HG02973 (cell line): ENCODE measurements around the gene GEMIN5.

Source experiments
- ATAC-seq: cut with Tn5 transposase; IDR thresholded peaks from one replicate; pipeline ENCODE4 v1.9.1; 2021; ENCODE audit warnings: moderate library complexity; ENCODE audit not compliant: unreplicated experiment

GEMIN5 gene

DNA sequence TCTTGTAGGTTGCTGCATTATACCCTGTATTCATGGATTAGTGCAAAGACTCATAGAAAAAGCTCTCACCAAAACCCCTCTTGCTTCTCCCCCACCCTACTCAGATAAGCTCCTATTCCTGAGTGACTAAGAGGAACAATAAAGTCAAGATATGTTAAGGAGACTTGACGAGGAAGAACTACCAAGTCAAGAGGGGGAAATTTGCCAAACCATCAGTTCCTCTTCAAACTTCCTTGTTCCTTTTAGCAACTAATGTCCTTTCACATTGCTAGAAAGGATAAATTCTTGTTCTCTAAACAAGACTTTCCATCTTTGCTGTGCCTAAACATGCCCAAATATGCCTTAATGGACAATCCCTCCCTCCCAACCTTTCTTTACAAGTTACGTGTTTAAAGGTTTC is 52.6 kb downstream of the GEMIN5 start:
- no peak for ATAC-seq

DNA sequence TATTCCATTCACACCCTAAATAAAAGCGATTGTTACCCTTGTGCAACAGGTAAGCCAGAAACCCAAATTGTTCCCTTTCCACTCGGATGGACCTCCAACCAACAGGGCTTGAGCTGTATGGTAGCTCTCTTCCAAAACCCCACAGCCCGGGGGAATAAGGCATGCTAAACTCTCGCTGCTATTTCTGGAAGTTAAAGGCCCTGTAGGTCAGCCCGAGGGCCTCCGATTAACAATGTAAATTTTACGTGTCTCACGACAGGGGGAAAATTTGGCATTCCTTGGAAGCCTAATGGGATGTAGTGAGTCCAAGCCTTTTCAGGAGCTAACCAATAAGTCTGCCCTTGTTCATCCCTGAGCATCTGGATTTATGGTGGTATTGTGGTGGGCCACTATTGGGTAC is 53.6 kb downstream of the GEMIN5 start:
- ATAC-seq, result no peak

DNA sequence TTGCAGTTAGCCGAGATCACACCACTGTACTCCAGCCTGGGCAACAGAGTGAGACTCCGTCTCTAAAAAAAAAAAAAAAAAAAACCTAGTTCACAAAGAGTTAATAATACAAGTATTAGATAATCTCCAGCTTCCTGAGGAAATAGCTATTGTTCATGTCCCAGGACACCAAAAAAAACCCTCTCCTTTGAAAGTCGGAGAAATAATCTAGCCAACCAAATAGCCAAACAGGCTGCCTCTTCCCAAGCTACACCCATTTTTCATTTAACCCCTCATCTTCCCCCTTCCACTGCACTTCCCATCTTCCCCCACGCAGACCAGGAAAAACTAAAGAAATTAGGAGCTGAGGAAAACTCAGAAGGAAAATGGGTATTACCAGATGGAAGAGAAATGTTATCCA is 56.0 kb downstream of the GEMIN5 start:
- no peak for ATAC-seq

DNA sequence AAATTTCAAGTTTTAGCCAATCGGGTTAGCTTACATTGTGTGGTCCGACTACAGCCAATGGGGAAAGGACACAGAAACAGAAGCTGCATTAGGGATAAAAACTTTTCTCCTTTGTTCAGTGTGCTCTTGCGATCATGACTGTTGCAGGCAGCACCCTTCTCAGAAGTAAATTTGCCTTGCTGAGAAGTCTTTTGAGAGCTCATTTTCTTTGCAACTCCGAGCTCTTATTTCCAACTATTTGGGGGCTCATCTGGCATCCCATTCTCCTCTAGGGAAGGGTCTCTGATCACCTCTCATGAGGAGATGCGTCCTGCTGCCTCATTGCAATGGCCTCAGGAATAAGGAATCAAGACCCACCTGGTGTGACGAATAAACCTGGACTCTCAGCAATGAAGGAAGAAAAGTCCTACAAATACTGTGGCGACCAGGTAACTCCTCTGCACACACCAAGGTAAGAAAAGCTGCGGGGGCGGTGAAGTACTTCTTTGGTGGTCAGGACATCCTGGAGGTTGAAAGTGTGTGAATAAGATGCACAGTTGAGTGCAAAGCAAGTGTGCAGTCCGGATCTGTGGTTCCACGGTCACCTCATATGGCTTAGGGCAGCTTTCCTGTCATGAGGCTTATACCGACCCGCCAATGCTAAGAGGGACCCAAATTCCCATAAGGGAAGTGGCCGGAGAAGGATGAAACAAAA is 59.2 kb downstream of the GEMIN5 start:
- no peak for ATAC-seq

DNA sequence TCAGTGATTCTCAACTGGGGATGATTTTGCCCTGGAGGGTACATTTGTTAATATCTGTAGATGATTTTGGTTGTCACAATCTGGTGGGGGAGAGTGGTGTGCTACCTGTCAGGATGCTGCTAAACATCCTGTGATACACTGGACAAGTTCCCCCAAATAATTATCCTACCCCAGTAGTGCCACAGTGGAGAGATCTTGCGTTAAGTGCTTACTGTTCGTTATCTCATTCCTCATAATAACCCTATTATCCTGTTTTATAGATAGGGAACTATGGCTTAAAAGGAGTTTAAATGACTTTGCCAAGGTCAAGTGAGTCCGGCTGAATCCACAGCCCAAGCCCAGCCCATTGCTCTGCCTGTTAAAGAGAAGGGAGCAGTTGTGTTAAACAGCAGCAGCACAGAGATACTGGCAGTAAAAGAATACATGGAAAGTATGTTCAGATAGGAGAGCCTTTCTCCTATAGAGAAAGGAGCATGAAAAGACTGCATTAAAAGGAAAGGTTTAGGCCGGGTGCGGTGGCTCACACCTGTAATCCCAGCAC is 64.2 kb downstream of the GEMIN5 start:
- no peak for ATAC-seq

DNA sequence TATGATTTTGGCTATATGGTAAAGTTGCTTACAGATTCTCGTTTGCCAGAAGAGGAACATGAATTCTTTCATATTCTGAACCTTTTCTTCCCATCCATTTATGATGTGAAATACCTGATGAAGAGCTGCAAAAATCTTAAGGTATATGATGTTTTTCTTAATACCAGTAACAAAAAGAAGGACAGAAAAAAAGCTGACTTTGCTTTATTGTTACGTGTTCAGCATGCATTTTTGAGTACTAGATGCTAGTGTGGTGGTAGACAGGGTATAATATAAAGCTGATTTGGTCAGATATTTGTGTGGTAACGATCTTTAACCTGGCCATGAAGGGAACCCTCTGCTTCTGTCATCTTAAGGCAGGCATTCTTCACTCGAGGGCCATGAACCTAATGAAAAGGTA is 66.3 kb downstream of the GEMIN5 start:
- no peak for ATAC-seq

DNA sequence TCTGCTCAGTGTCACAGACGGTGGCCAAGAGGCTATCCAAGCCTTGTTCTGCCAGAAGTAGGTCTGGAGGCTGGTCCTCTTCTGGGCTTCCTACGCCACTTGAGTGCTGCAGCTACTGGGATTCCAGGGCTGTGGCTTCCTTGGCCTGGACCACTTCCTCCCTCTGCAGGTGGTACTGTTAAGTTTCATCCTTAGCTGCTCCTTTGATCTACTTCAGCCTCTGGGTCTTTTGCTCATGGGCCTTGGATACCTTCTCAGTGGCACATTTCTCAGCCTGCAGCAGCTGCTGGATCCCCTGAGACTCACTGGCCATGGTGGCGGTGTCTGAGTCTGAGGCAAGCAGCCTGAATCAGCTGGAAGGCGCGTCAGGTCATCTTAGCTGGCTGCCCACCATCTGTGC is 69.3 kb downstream of the GEMIN5 start:
- no peak for ATAC-seq

DNA sequence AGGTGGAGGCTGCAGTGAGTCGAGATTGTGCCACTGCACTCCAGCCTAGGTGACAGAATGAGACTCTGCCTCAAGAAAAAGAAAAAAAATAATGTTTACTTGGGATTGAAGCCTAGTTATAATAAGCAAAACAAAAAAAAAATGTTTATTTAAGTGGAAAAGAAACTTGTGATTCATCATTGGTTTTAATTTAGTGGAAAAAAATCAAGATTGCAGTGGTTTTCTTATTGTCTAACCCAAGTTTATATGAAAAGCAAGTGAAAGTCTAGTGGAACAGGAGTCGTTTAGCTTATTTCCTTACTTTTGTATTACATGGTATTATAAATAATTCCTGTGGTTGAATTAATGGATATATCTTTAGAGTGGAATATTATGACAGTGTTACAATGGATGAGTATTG is 71.2 kb downstream of the GEMIN5 start:
- no peak for ATAC-seq

DNA sequence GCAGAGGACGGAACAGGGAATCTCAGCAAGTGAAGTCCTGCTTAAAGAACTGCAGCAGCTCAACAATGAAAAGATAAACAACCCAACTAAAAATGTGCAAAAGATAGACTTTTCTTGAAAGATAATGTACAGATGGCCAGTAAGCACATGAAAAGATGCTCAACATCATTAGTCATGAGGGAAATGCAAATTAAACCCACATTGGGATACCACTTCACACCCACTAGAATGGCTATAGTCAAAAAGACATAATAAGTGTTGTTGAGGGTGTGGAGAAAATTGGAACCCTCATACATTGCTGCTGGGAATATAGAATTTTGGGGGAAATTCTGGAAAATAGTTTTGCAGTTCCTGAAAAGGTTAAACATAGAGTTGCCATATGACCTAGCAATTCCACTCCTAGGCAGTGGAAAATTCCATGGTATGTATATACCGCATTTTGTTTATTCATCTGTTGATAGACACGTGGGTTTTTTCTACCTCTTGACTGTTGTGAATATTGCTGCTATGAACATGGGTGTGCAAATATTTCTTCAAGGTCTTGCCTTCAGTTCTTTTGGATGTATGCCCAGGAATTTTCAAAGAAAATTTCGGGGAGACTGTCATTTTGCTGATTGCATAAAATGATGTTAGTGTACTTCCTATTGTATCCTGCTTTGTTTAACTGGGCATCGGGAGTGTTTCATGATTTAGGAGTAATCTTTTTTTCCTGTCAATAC is 72.4 kb downstream of the GEMIN5 start:
- ATAC-seq, result no peak

DNA sequence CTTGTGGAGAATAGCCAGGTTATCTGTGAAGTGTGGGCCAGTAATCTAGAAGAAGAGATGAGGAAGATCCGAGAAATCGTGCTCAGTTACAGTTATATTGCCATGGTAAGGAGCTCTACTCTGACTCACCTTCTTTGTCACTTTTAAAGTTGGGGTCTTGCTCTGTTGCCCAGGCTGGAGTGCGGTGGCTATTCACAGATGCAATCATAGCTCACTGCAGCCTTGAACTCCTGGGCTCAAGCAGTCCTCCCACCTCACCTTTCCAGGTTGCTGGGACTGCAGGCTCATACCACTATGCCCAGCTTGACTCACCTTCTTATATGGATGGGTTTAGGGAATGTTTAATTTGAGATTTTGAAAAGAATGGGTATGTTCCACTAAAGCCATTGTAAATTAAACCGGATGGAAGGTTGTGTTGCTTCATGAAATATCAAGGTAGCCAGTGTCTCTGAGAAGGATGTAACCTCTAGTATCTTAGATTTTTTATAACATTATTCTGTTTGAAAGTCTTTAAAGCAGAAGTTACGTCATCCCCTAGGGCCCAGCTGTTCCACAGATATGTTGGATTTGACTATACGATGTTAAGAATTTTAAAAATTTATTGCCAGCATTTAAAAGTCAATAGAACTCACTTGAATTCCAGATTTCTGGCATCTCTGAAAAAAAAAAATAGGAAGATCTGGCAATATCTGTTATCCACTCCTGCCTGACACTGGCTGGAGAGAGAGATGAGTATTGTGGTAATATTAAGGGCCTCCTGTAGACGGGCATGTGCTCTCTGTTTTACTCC is 74.5 kb downstream of the GEMIN5 start:
- ATAC-seq, result no peak

DNA sequence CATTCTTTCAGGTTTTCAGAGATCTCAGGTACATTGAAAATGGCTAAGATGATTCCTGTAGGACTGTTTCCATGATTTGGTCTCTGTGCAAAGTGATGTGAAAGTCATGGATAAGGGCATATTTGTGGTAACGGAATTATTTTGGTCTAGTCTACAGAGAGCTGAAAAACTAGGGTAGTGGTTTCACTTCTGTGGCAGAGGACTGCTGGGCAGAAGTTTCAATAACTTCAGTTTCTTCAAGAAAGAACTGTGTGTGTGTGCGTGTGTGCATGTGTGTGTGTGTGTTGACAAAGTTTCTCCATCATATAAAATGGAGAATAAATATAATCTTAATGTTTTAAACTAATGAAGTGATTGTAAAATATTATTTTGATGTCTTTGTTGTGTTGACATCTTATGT is 75.2 kb downstream of the GEMIN5 start:
- ATAC-seq, result no peak

DNA sequence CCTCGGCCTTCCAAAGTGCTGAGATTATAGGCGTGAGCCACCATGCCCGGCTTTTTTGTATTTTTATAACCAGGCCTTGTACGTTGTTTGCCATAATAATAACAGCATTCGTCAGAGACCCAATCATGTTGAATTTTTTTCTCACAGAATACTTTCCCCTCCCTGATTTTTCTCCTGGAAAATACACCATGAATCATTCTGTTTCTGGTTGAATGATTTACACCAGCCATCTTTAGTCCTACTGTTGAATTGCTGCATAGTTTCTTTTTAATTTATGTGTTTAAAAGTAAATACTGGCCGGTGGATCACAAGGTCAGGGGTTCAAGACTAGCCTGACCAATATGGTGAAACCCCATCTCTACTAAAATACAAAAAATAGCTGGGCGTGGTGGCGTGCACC is 76.1 kb downstream of the GEMIN5 start:
- no peak for ATAC-seq

DNA sequence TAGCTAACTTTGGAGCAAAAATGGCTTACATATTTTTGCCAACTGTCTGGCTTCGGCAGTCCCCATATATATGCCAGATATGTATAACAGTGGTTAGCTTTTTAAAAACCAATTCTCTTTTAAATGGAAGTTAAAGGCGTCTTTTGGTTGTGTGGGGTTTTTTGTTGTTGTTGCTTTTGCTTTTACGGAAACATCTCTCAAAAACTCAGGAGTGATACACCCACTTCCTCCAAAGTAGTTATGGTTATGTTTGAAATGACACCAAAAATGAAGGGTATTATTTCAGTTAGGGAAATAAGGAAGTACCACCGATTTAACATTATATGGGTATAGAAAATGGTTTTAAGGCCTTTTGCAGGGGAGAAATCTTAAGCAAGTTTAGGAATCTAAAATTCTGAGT is 77.2 kb downstream of the GEMIN5 start:
- no peak for ATAC-seq

DNA sequence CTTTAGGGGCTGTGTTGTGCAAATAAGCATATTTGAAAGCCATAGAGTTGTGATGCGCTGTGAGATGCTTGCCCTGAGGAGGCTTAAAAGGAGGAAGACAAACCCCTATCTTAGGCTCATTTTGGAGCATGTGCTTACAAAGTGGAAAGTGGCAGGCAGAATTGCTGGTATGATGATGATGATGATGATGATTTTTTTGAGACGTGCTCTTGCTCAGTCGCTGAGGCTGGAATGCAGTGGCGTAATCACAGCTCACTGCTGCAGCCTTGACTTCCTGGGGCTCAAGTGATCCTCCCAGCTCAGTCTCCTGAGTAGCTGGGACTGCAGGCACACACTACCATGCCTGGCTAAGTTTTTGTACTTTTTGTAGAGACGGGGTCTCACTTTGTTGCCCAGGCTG is 77.9 kb downstream of the GEMIN5 start:
- no peak for ATAC-seq

DNA sequence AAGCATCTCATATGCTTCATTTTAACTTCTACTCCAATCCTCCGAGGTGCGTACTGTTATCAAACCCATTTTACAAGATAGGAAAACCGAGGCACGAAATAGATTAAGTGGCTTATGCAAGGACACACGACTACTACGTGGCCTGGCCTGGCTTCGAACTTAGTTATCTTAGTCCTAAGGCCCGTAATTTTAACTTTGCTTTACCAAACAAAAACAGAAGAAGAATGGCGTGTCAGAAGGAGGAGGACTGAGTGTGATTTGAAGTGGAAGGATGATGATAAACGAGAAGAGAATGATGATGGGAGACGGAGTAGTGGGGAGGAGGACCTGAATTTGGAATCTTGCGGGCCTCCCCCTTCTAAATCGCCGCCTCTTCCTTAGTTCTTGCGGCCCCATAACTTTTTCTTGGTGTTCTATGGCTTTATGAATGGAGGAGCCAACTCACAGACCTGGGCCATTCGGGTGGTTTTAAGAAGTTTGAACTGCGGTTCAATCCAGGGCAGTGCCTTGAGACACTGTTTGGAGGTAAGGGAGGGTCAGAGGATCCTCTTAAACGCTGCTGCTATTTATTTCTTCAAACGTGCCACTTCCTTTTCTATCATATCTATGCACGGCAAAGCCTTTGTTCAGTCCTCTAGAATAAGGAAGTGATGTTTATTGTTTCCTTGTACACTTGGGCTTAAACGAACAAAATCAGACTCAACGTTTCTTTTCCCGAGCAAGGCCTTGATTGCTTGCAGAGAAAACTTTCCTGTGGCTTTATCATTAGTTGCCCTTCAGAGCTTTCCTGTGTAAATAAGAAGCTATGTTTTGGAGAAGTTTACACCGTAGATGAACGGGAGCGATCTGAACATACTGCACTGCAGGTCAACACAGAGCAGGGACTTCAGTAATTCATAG is 78.8 kb downstream of the GEMIN5 start:
- ATAC-seq, result no peak

DNA sequence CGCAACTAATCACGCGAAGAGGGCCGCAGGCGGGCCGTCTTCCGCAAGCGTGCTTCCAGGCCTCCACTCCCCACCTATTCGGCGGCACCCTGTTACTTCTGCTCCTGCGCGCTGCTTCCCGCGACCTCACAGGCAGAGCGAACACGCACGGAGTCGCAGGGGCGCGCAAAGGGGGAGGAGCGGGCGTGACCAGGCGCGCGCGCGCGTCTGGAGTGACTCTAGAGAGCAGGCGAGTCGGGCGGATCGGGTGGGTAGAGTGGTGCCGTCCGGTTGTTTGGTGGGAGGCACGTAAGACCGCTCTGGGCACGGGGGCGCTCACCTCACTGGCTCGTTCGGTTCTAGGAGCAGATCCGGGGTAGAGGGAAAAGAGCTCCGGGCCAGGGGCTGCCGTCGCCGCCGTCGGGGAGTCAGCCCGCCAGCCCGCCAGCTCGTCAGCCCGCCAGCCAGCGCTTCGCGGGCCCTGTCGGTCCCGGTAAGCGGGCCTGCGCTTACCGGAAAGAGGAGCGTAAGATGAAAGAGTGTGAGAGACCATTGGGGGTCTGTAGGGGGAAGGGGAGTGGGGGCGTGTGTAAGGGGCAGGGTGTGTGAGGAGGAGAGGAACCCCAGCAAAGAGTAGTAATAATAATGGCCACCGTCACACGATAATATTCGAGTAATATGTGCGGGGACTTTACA is 79.6 kb downstream of the GEMIN5 start, which contains the start of gene CNOT8:
TSS of gene CNOT8 (plus strand) at position 331 of the 675 bp plus-strand sequence. CDS start 4,652 bp downstream, outside the sequence.
- ATAC-seq, result peak; percentile 76

DNA sequence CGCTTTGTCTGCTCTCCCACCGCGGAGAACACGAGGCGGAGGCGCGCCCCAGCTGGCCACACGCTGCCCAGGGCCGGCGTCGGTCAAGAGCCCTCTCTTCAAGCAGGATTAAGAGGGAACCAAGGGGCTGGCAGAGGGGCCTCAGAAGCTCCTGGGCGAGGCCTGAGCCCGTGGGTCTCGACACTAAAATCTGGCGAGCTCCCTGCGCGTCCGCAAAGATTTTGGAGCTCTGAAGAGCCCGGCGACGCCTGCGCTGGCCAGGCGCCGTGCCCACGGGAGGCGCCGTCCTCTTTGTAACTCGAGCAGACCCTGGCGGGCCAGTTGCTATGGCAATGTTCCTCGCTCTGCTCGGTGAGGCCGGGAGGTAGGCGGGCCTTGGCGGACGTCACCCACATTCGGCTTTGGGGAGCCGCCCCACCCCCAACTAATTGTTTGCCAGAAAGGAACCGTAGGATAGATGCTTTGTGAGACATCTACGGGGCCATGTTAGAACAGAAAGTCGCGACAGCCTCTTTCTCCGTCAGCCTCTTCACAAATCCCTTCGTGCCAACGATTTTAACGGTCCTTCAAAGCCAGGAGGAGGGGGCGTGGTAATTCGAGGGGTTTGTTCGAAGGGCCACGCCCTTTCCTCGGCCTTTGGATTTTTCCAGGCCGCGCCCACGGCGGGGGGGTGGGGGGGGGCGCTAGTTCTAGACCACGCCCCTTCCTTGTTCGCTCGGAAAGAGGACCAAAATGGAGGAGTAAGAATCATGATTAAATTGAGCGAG is 80.3 kb downstream of the GEMIN5 start:
- ATAC-seq, result peak; percentile 61

DNA sequence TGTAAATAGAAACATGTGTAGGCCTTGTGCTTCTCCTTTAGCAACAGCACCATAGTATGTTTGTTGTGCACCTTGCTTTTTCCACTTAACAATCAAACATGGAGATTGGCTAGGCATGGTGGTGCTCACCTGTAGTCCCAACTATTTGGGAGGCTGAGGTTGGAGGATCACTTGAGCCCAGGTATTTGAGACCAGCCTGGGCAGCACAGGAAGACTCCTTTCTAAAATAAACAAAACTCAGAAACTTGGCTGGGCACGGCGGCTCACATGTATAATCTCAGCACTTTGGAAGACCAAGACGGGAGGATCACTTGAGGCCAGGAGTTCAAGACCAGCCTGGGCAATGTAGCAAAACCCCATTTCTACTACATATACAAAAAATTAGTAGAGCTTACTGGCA is 86.7 kb downstream of the GEMIN5 start:
- ATAC-seq, result no peak
